Lung (tissue), 12 donors: ENCODE measurements around the gene PCSK5. TPM values are rescaled to one million over a fixed set of nuclear protein-coding genes. Genes with fewer than 3 reads are reported as not detected.

Experiments
- ATAC-seq: fragments of 200-7000 bp; cut with Tn5 transposase; one replicate; pipeline ENCODE4 v1.9.1; 2020; ENCODE audit warnings: moderate number of reproducible peaks; ENCODE audit not compliant: insufficient read depth, low FRiP score
- DNase-seq, 3 donors: peaks; one replicate each; pipeline ENCODE4 v3.0.0-alpha.2; 2013 to 2017
- H3K27ac ChIP-seq, 2 donors: one replicate each; pipeline ENCODE4 v1.5.1; 2013; ENCODE audit warnings: mild to moderate bottlenecking in 2 of 2, moderate library complexity in 2 of 2, control low read depth in 1 of 2, inconsistent platforms in 1 of 2, low read depth in 1 of 2, low read length in 1 of 2
- H3K27me3 ChIP-seq, 3 donors: one replicate each; pipeline ENCODE4 v1.5.1; 2013; ENCODE audit warnings: low read length in 2 of 3; ENCODE audit not compliant: control insufficient read depth in 3 of 3, insufficient read depth in 3 of 3
- H3K36me3 ChIP-seq, 4 donors: one replicate each; pipeline ENCODE4 v1.5.1; 2013; ENCODE audit warnings: low read length in 4 of 4, mild to moderate bottlenecking in 1 of 4, moderate library complexity in 1 of 4; ENCODE audit not compliant: control insufficient read depth in 4 of 4, insufficient read depth in 4 of 4
- H3K4me1 ChIP-seq, 5 donors: one replicate each; pipeline ENCODE4 v1.5.1; 2013; ENCODE audit warnings: low read length in 5 of 5, mild to moderate bottlenecking in 2 of 5, moderate library complexity in 1 of 5; ENCODE audit not compliant: control insufficient read depth in 5 of 5, insufficient read depth in 5 of 5
- H3K4me3 ChIP-seq: one replicate; pipeline ENCODE4 v1.5.1; 2013; ENCODE audit warnings: mild to moderate bottlenecking, control low read depth, moderate library complexity
- H3K9ac ChIP-seq, 2 donors: one replicate each; pipeline ENCODE4 v1.5.1; 2013; ENCODE audit warnings: low read length in 2 of 2, control low read depth in 1 of 2; ENCODE audit not compliant: insufficient read depth in 1 of 2
- H3K9me3 ChIP-seq, 4 donors: one replicate each; pipeline ENCODE4 v1.5.1; 2013; ENCODE audit warnings: low read length in 3 of 4, mild to moderate bottlenecking in 1 of 4, moderate library complexity in 1 of 4; ENCODE audit not compliant: control insufficient read depth in 4 of 4, insufficient read depth in 3 of 4
- WGBS, 2 donors: extraction: QIAGEN DNeasy Blood & Tissue Kit; methylation state at CpG; one replicate each; pipeline ENCODE4 v1.1.7; 2013; 5-methylcytosine and 5-hydroxymethylcytosine counted together
- polyA plus RNA-seq, 2 donors: library from polyadenylated mRNA; stranded (reverse); fragments of 200-250 nt; gene quantifications; one replicate each; pipeline ENCODE4 v1.2.1, GENCODE V29; 2013
- total RNA-seq, 2 donors: library from RNA; depleted of rRNA in 1 of 2; stranded (reverse); fragments of >200 nt in 1 of 2; gene quantifications; one replicate each; pipeline ENCODE4 v1.2.1, GENCODE V29; 2014 to 2021
- TF ChIP-seq, protein P1 (sequence below): IDR thresholded peaks from 2 replicates; pipeline ENCODE4 v1.5.1; 2012; ENCODE audit warnings: mild to moderate bottlenecking; ENCODE audit errors: control extremely low read depth, extremely low read depth
- donor health status: control.
- donor health status: control.
- donor health status: Bipolar disorder and iron deficiency.
- donor health status: healthy.
- donor health status: DM: yes; HTN: yes; CAD: no.

The PCSK5 gene
- total and polyA plus RNA-seq, 4 donors = 1.9 to 28.2 (median 13.6) TPM

DNA sequence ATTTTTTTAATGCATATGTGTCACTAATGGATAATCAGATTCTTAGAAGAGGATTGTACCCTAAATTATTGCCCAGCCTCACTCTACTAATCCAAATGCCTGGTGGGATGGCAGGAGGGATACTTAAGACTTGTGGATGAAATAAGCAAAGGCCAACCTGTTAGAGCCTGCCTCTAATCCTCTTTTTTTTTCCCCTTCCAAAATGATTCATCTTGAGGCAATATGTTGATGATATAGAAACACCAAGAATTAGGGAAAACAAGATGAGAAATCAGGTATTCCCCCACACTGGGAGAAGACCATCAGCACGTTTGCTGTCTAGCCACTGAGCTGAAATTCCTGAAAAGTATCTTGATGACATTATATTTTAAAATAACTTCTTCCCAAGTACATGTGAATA is 451.7 kb downstream of the PCSK5 start:
- ATAC-seq = no peak
- TF ChIP-seq, protein P1, sequence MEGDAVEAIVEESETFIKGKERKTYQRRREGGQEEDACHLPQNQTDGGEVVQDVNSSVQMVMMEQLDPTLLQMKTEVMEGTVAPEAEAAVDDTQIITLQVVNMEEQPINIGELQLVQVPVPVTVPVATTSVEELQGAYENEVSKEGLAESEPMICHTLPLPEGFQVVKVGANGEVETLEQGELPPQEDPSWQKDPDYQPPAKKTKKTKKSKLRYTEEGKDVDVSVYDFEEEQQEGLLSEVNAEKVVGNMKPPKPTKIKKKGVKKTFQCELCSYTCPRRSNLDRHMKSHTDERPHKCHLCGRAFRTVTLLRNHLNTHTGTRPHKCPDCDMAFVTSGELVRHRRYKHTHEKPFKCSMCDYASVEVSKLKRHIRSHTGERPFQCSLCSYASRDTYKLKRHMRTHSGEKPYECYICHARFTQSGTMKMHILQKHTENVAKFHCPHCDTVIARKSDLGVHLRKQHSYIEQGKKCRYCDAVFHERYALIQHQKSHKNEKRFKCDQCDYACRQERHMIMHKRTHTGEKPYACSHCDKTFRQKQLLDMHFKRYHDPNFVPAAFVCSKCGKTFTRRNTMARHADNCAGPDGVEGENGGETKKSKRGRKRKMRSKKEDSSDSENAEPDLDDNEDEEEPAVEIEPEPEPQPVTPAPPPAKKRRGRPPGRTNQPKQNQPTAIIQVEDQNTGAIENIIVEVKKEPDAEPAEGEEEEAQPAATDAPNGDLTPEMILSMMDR = no peak
- no peak overlapping the region for H3K9ac ChIP-seq
- no peak overlapping the region for H3K27ac ChIP-seq
- DNase-seq = no peak
- H3K4me3 ChIP-seq = no peak overlapping the region
- H3K9me3 ChIP-seq = no peaks in the 10 kb centered on the region
- 82 to 87% methylated on average over 1 of the region's 1 CpG for WGBS, 2 donors
- no peaks in the 10 kb centered on the region for H3K4me1 ChIP-seq
- H3K27me3 ChIP-seq = no peaks in the 10 kb centered on the region
- H3K36me3 ChIP-seq = no peaks in the 10 kb centered on the region

DNA sequence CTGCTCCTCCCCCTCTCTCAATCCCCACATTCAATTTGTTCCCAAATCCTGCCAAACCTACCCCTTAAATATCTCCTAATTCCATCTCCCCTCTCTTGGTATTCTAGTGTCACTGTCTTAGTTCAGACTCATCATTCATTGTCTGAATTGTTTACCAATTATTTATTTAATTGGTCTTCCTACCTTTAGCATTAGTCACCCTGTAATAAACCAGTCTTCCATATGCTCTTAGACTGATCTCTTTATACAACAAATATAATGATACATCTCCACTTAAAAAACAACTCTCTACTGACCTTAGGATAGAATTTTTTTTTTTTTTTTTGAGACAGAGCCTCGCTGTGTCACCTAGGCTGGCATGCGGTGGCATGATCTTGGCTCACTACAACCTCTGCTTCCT is 452.4 kb downstream of the PCSK5 start:
- Histone ChIP-seq H3K36me3 (no peaks in the 10 kb centered on the region), H3K27me3 (no peaks in the 10 kb centered on the region), H3K27ac (no peak overlapping the region), H3K4me1 (no peaks in the 10 kb centered on the region), H3K9ac (no peak overlapping the region), H3K4me3 (no peak overlapping the region), H3K9me3 (no peaks in the 10 kb centered on the region)
- 97 to 98% methylated on average over 2 of the region's 2 CpGs for WGBS, 2 donors
- ATAC-seq = no peak
- TF ChIP-seq, protein P1 = no peak
- DNase-seq = no peak

DNA sequence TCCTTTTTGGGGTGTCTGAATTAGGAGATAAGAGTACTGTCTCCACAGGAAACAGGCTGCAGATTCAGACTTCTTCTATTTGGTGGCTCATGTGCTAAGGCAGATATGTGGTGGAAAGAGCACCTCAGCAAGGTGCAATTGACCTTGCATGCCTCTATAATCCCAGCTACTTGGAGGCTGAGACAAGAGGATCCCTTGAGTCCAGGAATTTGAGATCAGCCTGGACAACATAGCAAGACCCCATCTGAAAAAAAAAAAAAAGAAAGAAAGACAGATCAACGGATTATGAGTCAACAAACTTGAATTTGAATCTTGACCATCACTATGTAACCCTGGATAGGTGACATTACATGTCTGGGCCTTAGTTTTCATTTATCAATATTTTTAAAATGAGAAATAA is 459.4 kb downstream of the PCSK5 start:
- no peaks in the 10 kb centered on the region for H3K36me3 ChIP-seq
- H3K9me3 ChIP-seq = peaks cover 0 to 2% (median 0%) of the 10 kb centered on the region in 4 donors
- H3K27me3 ChIP-seq = no peaks in the 10 kb centered on the region
- H3K4me3 ChIP-seq = no peak overlapping the region
- no peak for DNase-seq
- 80 to 96% methylated on average over 1 of the region's 1 CpG for WGBS, 2 donors
- no peaks in the 10 kb centered on the region for H3K4me1 ChIP-seq
- no peak overlapping the region for H3K27ac ChIP-seq
- H3K9ac ChIP-seq = no peak overlapping the region
- TF ChIP-seq, protein P1 = no peak
- ATAC-seq = no peak

DNA sequence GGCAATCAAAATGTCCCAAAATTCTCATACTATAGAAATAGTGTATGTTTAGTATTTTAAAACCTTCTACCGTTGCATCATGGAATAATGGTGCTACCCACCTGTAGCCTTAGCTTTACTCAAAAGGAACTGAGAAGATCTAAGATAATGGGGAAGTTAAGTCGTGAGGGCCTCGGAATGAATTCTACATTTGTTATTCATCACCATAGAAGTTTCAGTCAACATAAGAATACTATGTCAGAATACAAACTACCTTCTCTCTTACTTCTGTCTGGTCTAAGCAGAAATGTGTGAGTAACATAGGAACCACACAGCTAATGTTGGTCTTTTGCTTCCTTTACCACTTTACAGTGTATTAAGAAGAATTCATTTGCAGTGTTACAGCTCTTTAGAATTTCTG is 460.5 kb downstream of the PCSK5 start:
- Histone ChIP-seq H3K9ac (no peak overlapping the region), H3K36me3 (no peaks in the 10 kb centered on the region), H3K4me1 (no peaks in the 10 kb centered on the region), H3K27ac (no peak overlapping the region), H3K4me3 (no peak overlapping the region), H3K27me3 (no peaks in the 10 kb centered on the region), H3K9me3 (peaks cover 0 to 2% (median 0%) of the 10 kb centered on the region in 4 donors)
- TF ChIP-seq, protein P1 = no peak
- DNase-seq (no peak), ATAC-seq (no peak)
- 52 to 71% methylated on average over 3 of the region's 3 CpGs for WGBS, 2 donors
